K562 (cell line): Measurements from ENCODE around the gene CSTF1. TPM values are rescaled to one million over a fixed set of nuclear protein-coding genes. Genes with fewer than 3 reads are reported as not detected.

Experiments used
- ATF3 ChIP-seq, 2 experiments: fragments of 450-650 bp in 1 of 2; sonication (generic) in 1 of 2; formaldehyde crosslinking in 1 of 2; IDR thresholded peaks in 1 of 2; conservative IDR thresholded peaks in 1 of 2; 2 replicates each; pipeline versions ENCODE4 v1.6.1 to v1.8.1; 2016 to 2023; ENCODE audit warnings: mild to moderate bottlenecking in 2 of 2, moderate library complexity in 2 of 2, inconsistent platforms in 1 of 2, missing genetic modification reagents in 1 of 2
- C11orf30 ChIP-seq: fragments of 450-650 bp; IDR thresholded peaks from 2 replicates; pipeline ENCODE4 v1.6.1; 2016; ENCODE audit warnings: low read depth, mild to moderate bottlenecking
- CEBPG ChIP-seq, 3 experiments: fragments of 200-800 bp in 1 of 3; sonication (Bioruptor generic) in 1 of 3; sonication (generic) in 1 of 3; formaldehyde crosslinking in 1 of 3; IDR thresholded peaks in 2 of 3; conservative IDR thresholded peaks in 1 of 3; 2 replicates each; pipeline versions ENCODE4 v1.6.1 to v1.8.0; 2016 to 2022; ENCODE audit warnings: missing compliant biosample characterization in 2 of 3, missing genetic modification characterization in 2 of 3, mild to moderate bottlenecking in 1 of 3, missing genetic modification reagents in 1 of 3
- DACH1 ChIP-seq: fragments of 450-650 bp; IDR thresholded peaks from 2 replicates; pipeline ENCODE4 v1.6.1; 2018; ENCODE audit not compliant: partially characterized antibody
- E4F1 ChIP-seq: fragments of 250-450 bp; sonication (Bioruptor Pico); IDR thresholded peaks from 2 replicates; pipeline ENCODE4 v1.5.0; 2021; ENCODE audit warnings: mild to moderate bottlenecking, borderline replicate concordance
- ELK3 ChIP-seq: fragments of 450-650 bp; formaldehyde crosslinking; IDR thresholded peaks from 2 replicates; pipeline ENCODE4 v1.4.0; 2020; ENCODE audit warnings: mild to moderate bottlenecking
- JUND ChIP-seq, 2 experiments: IDR thresholded peaks; 2 replicates in 1 of 2; 3 replicates in 1 of 2; pipeline ENCODE4 v1.6.1; 2011; ENCODE audit warnings: borderline replicate concordance in 2 of 2, low read depth in 2 of 2, low read length in 2 of 2, improper control_type of control experiment in 1 of 2, missing biosample characterization in 1 of 2, missing genetic modification characterization in 1 of 2, missing genetic modification reagents in 1 of 2
- MAFG ChIP-seq: fragments of 450-650 bp; conservative IDR thresholded peaks from 2 replicates; pipeline ENCODE4 v1.6.1; 2016; ENCODE audit warnings: missing genetic modification characterization, missing compliant biosample characterization
- MECOM ChIP-seq: fragments of 250-450 bp; sonication (Bioruptor Pico); IDR thresholded peaks from 2 replicates; pipeline ENCODE4 v1.8.0; 2022; ENCODE audit warnings: inconsistent platforms
- MIER1 ChIP-seq: fragments of 450-650 bp; IDR thresholded peaks from 2 replicates; pipeline ENCODE4 v1.6.1; 2016; ENCODE audit warnings: antibody characterized with exemption, mild to moderate bottlenecking, low read depth
- NFE2 ChIP-seq: IDR thresholded peaks from 2 replicates; pipeline ENCODE4 v1.6.1; 2014; ENCODE audit warnings: antibody characterized with exemption, low read depth
- NFRKB ChIP-seq: fragments of 450-650 bp; IDR thresholded peaks from 2 replicates; pipeline ENCODE4 v1.6.1; 2016; ENCODE audit warnings: low read depth
- POLR2B ChIP-seq: fragments of 450-650 bp; IDR thresholded peaks from 2 replicates; pipeline ENCODE4 v1.6.1; 2018; ENCODE audit warnings: low read depth; ENCODE audit not compliant: partially characterized antibody
- SMARCB1 ChIP-seq: IDR thresholded peaks from 2 replicates; pipeline ENCODE4 v1.6.1; 2011; ENCODE audit warnings: improper control_type of control experiment, low read depth; ENCODE audit not compliant: insufficient read length
- SREBF2 ChIP-seq: sonication (generic); formaldehyde crosslinking; IDR thresholded peaks from 2 replicates; pipeline ENCODE4 v1.4.0; 2020; ENCODE audit warnings: mild to moderate bottlenecking, missing genetic modification reagents
- ZNF280A ChIP-seq: fragments of 450-650 bp; IDR thresholded peaks from 2 replicates; pipeline ENCODE4 v1.6.1; 2018; ENCODE audit warnings: mild to moderate bottlenecking, low read depth; ENCODE audit not compliant: partially characterized antibody
- ZNF316 ChIP-seq: fragments of 450-650 bp; IDR thresholded peaks from 2 replicates; pipeline ENCODE4 v1.6.1; 2016
- ZNF583 ChIP-seq: fragments of 250-450 bp; sonication (Bioruptor Pico); IDR thresholded peaks from 2 replicates; pipeline ENCODE4 v1.4.0; 2020
- polyA plus RNA-seq, 8 experiments: library from polyadenylated mRNA; depleted of rRNA in 4 of 8; stranded (reverse) in 5 of 8; unstranded in 3 of 8; fragments of >200 nt; fragmentation: Nextera tagmentation in 2 of 8; fragmentation: Illumina TruSeq in 1 of 8; extraction: Ambion mirVana in 2 of 8; extraction: Trizol in 1 of 8; gene quantifications; 2 replicates each; pipeline versions ENCODE4 v1.2.1 to v1.2.3, GENCODE V29; 2011 to 2014; ENCODE audit warnings: inconsistent platforms in 1 of 8, missing spikeins in 1 of 8
- total RNA-seq, 7 experiments: library from RNA; depleted of rRNA in 6 of 7; stranded (reverse); fragments of >200 nt in 6 of 7; fragmentation: Illumina TruSeq in 2 of 7; extraction: Trizol in 2 of 7; gene quantifications; 2 replicates each; pipeline versions ENCODE4 v1.2.1 to v1.2.3, GENCODE V29; 2011 to 2021; ENCODE audit warnings: low replicate concordance in 1 of 7

CSTF1 gene
- total and polyA plus RNA-seq, 9 of the 15 experiments (the other 6 are each of a cell fraction or from before 2014, with no cell fraction given) = 30.8 to 110 (median 53.4) TPM

GRCh38 chr20:56373942-56374341, 18.5 kb upstream of the CSTF1 start (continued):
- TF ChIP-seq E4F1 (CRISPR knock-in tag) (no peak), SMARCB1 (no peak), DACH1 (peak; percentile 18), ZNF280A (no peak), JUND (IDR thresholded peaks at IDR 0.05; ENCODE audit: borderline replicate concordance, low read depth, low read length) (peak; percentile 14; the same call in 1 of the 2 replicates), JUND (tag; IDR thresholded peaks at IDR 0.05; ENCODE audit: borderline replicate concordance, low read depth, low read length) (0 out of 3 replicates have a peak, but pooled peaks have one; percentile 15), NFE2 (peak; percentile 50), POLR2B (no peak), NFRKB (no peak), MIER1 (no peak), ATF3 (IDR thresholded peaks at IDR 0.05) (peak; percentile 49; the same call in 1 of the 2 replicates), ATF3 (CRISPR knock-in tag; conservative IDR thresholded peaks at IDR 0.05) (no peak), CEBPG (CRISPR knock-in tag; IDR thresholded peaks at IDR 0.05) (no peak), CEBPG (tag; conservative IDR thresholded peaks at IDR 0.05 in 1 of 2, IDR thresholded peaks at IDR 0.05 in 1 of 2) (peak; percentile 45 to 73; a peak in 2 of 4 replicates), SREBF2 (CRISPR knock-in tag) (no peak), MECOM (CRISPR knock-in tag) (no peak), C11orf30 (peak; percentile 55), ZNF583 (CRISPR knock-in tag) (no peak), ZNF316 (peak; percentile 45; the same call in 1 of the 2 replicates), MAFG (tag) (peak; percentile 59), ELK3 (CRISPR knock-in tag) (no peak)
